Natural killer cell treated with Interleukin-12 subunit alpha and Interleukin-12 subunit beta and Interleukin-15 and Interleukin-18, amount 100 ng/mL, for 72 hours (primary cell): ENCODE results near the gene MEF2A. TPM values are rescaled to one million over a fixed set of nuclear protein-coding genes. Genes with fewer than 3 reads are reported as not detected.
A peak's percentile ranks its signal among the peaks of the same experiment; 100 is the strongest.
"Not testable (repeated sequence)": the region's sequence is repeated elsewhere in the genome, so short reads cannot be mapped to it uniquely, and the experiment has no call there.

Experiments used
- ATAC-seq, 2 donors: fragments of 150-1000 bp; cut with Tn5 transposase in 1 of 2; sonication (Bioruptor Pico), chemical (Tn5 transposase) in 1 of 2; 2 replicates each; pipeline ENCODE4 v1.10.0; 2021
- DNase-seq: peaks from one replicate; pipeline ENCODE4 v3.0.0; 2022; ENCODE audit warnings: low spot score
- H3K27ac Mint-ChIP-seq, 2 donors: 1 replicate in 1 of 2; 2 replicates in 1 of 2; pipeline ENCODE4 v1.8.0; 2022; ENCODE audit warnings: mixed read lengths in 2 of 2, mild to moderate bottlenecking in 1 of 2, moderate library complexity in 1 of 2
- H3K27me3 Mint-ChIP-seq, 2 donors: 1 replicate in 1 of 2; 2 replicates in 1 of 2; pipeline ENCODE4 v1.8.0; 2022; ENCODE audit warnings: mixed read lengths in 2 of 2
- H3K36me3 Mint-ChIP-seq: one replicate; pipeline ENCODE4 v1.8.0; 2022; ENCODE audit warnings: mixed read lengths
- H3K4me1 Mint-ChIP-seq, 2 donors: 1 replicate in 1 of 2; 2 replicates in 1 of 2; pipeline ENCODE4 v1.8.0; 2022; ENCODE audit warnings: low read depth in 2 of 2, mixed read lengths in 2 of 2, mild to moderate bottlenecking in 1 of 2
- H3K4me3 Mint-ChIP-seq: one replicate; pipeline ENCODE4 v1.8.0; 2022; ENCODE audit warnings: mixed read lengths
- H3K9me3 Mint-ChIP-seq: 2 replicates; pipeline ENCODE4 v1.8.0; 2022; ENCODE audit warnings: mixed read lengths
- total RNA-seq, 2 donors: library from RNA; stranded (reverse); gene quantifications; one replicate each; pipeline ENCODE4 v1.2.3, GENCODE V29; 2022

Gene MEF2A
- total RNA-seq, 2 donors from 2014 or later = 27.1 to 42.2 TPM

DNA sequence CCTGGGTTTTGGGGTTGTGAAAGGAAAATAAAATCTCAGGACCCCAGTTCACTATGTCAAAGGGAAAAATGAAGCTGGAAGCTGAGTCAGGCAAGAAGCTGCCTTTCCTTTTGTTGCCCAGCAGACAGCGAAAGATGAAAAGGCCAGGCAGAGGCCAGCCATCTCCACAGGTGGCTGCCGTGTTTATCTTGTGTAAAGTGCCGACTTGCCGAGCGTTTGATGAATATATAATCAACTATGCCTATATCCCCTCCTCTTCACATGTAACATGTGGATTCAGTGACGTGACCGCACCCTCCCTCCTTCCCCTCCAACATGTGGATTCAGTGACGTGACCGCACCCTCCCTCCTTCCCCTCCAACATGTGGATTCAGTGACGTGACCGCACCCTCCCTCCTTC is 184.5 kb downstream of the MEF2A start:
- H3K4me1 Mint-ChIP-seq, H3K27ac Mint-ChIP-seq, ATAC-seq, DNase-seq, H3K4me3 Mint-ChIP-seq, H3K9me3 Mint-ChIP-seq, H3K36me3 Mint-ChIP-seq: not testable (repeated sequence)
- peaks cover 9 to 15% of the 10 kb centered on the region in 2 donors for H3K27me3 Mint-ChIP-seq

DNA sequence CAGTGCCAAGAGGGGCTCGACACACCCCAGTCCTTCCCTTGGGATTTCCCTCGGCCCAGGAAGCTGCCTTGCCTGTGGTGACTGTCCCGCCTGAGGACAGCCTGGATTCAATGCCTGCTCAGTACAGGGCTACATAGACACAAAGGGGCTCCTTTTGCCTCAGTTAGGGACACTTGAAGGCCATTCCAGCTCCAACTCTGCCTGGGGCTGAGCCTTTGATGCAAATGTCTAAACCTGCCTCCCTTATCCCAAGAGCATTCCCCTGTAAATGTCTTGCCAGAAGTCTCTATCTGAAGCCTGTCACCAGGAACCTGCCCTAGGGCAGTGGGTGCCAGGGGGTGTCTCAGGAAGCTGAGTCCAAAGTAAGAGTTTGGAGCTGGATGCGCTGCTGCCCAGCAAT is 186.8 kb downstream of the MEF2A start:
- H3K36me3 Mint-ChIP-seq = no peaks in the 10 kb centered on the region
- no peak overlapping the region for H3K27ac Mint-ChIP-seq
- H3K4me1 Mint-ChIP-seq = peaks cover 4 to 11% of the 10 kb centered on the region in 2 donors
- H3K9me3 Mint-ChIP-seq = no peaks in the 10 kb centered on the region
- no peak overlapping the region for H3K4me3 Mint-ChIP-seq
- ATAC-seq (peak in 1 of 2 donors; percentile 44), DNase-seq (no peak)
- no peaks in the 10 kb centered on the region for H3K27me3 Mint-ChIP-seq

DNA sequence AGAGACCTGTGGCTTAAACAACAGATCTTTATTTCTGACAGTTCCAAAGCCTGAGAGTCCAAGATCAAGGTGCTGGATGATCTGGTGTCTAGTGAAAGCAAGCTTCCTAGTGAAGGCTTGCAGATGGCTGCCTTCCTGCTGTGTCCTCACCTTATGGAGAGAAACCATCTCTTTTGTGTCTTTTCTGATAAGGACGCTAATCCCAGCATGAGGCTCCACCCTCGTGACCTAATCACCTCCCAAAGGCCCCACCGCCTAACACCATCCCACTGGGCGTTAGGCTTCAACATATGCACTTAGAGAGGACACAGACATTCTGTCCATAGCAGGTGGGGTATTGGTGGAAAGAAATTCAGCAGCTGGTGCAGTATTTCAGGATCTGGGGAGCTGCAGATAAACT is 187.3 kb downstream of the MEF2A start:
- DNase-seq (no peak), ATAC-seq (no peak)
- Mint-ChIP-seq H3K27me3 (peaks cover 0 to 1% of the 10 kb centered on the region in 2 donors), H3K36me3 (no peaks in the 10 kb centered on the region), H3K4me3 (no peak overlapping the region), H3K9me3 (no peaks in the 10 kb centered on the region), H3K27ac (no peak overlapping the region), H3K4me1 (peaks cover 4 to 11% of the 10 kb centered on the region in 2 donors)

DNA sequence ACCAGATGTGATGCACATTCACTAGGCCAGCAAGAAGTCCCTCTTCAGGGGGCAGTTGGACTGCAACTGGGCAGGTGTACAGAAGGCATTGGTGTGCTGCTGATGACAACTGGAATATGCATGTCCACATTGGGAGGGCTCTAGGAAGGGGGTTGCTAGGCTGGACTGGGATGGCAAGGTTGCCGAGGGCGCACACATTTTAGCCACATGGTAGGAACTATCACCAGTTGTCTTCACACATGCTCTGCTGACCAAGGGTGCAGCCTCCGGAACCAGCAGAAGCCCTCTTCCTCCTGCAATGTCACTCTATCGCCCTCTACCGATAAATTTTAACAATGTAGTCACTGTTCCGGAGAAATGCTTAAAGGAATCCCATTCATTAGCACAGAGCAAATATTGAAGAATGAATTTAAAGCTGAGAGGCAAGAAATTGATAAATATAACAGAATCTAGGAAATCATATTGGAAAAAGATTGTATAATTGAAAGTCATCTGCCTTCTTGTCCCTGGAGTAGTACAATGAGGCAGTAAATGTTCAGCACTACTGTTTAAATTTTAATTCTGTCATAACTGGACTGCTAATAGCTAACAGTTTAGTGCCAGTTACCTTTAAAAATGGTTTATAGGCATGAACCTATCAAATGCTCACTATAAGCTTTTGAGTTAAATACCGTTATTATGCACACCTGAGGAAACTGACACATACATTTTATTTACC is 190.1 kb downstream of the MEF2A start:
- H3K4me3 Mint-ChIP-seq = no peak overlapping the region
- no peak overlapping the region for H3K27ac Mint-ChIP-seq
- peaks cover 0 to 4% of the 10 kb centered on the region in 2 donors for H3K27me3 Mint-ChIP-seq
- ATAC-seq (peak; percentile 71 to 75), DNase-seq (peak; percentile 68)
- peaks cover 4 to 11% of the 10 kb centered on the region in 2 donors for H3K4me1 Mint-ChIP-seq
- no peaks in the 10 kb centered on the region for H3K36me3 Mint-ChIP-seq
- H3K9me3 Mint-ChIP-seq = no peaks in the 10 kb centered on the region

DNA sequence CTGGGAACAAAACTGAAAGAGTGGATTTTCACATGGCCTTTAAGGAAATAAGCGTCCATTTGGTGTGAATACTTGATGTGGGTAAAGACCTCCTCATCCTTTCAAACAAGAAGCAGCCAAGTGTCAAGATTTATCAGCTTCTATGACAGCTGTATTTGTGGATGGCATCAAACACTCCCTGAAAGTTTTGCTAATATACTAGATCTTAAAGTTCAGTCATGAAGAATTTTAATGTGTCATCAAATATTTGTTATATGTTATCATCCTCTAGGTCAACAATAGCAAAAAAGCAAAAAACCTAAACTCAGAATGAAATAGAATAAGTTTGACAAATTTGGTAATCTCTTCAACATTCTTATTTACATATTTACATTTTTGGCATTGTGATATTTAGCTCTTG is 196.5 kb downstream of the MEF2A start:
- Mint-ChIP-seq H3K36me3 (no peaks in the 10 kb centered on the region), H3K27me3 (peaks cover 5 to 7% of the 10 kb centered on the region in 2 donors), H3K4me1 (no peaks in the 10 kb centered on the region), H3K27ac (no peak overlapping the region), H3K9me3 (no peaks in the 10 kb centered on the region), H3K4me3 (no peak overlapping the region)
- ATAC-seq (no peak), DNase-seq (no peak)

DNA sequence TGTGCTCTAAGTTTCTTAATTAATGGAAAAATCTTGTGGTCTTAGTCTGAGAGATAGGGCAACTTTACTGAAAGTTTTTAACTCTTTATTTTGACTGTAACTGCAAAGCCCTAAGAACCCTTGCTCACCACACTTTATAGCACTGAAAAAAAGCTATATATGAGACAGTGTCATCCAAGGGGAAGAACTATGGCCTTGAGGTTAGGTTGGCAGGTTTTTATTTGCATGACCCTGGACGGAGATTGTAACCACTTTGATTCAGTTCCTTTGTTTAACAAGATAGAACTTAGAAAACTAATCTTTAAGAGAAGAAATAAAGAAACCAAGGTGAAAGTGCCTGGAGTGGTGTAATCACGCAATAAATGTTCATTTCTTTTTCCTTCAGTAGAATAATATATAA is 198.0 kb downstream of the MEF2A start:
- no peak for ATAC-seq

DNA sequence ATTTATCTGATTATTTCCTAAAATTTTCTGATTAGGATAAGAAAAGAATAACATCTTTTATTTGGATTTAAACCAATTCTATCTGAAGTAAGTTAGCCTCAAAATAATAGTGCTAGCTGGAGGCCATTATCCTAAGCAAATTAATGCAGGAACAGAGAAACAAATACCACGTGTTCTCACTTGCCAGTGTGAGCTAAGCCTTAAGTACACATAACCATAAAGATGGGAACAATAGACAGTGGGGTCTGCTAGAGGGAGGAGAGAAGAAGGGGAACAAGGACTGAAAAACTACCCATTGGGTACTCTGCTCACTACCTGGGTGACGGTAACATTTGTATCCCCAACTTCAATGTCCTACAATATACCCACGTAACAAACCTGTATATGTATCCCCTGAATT is 198.7 kb downstream of the MEF2A start:
- peaks cover 5% of the 10 kb centered on the region in 2 donors for H3K27me3 Mint-ChIP-seq
- DNase-seq (no peak), ATAC-seq (no peak)
- no peak overlapping the region for H3K27ac Mint-ChIP-seq
- no peaks in the 10 kb centered on the region for H3K4me1 Mint-ChIP-seq
- no peak overlapping the region for H3K4me3 Mint-ChIP-seq
- no peaks in the 10 kb centered on the region for H3K9me3 Mint-ChIP-seq
- H3K36me3 Mint-ChIP-seq = no peaks in the 10 kb centered on the region

More for the DNA sequence above, 198.0 kb downstream of the MEF2A start:
- DNase-seq = no peak
- H3K36me3 Mint-ChIP-seq = no peaks in the 10 kb centered on the region
- no peaks in the 10 kb centered on the region for H3K4me1 Mint-ChIP-seq
- peaks cover 5% of the 10 kb centered on the region in 2 donors for H3K27me3 Mint-ChIP-seq
- no peak overlapping the region for H3K27ac Mint-ChIP-seq
- no peak overlapping the region for H3K4me3 Mint-ChIP-seq
- no peaks in the 10 kb centered on the region for H3K9me3 Mint-ChIP-seq

Other genes with a start within 250 kb of the MEF2A start
- 10 to 100 TPM; 10.6 to 10.8 TPM for gene LYSMD4, start 167.5 kb downstream of the MEF2A start, total RNA-seq